ENCODE measurements around the gene HS6ST3. TPM values are rescaled to one million over a fixed set of nuclear protein-coding genes. Genes with fewer than 3 reads are reported as not detected.

HS6ST3 gene
- total and polyA plus RNA-seq, 12 donors: 2.1 to 27.1 (median 6.2) TPM

DNA sequence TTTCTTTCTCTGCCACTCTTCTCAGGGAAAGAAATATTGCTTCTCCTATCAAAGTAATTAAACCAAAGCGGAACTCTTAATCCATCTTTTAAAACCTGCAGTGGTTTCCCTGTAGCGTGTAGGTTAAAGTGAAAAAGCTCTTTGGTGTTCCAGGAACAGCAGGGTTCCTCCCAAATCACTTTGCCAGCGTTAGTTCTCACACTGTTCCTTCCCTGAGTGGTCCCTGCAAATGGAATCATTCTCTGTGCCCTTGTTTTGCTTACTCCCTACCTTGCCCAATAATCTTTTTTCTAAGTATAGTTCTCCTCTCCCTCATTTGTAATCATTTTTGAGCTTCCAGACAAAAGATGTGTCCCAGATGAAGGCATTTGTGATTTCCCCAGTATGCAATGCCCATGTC is 207.5 kb downstream of the HS6ST3 start:
- 79 to 90% (median 84%) methylated on average over 3 of the region's 3 CpGs for WGBS, 4 donors
- Histone ChIP-seq H3K4me1 (replicated peaks in 1 of 2) (no peaks in the 10 kb centered on the region), H3K36me3 (replicated peaks in 1 of 2) (no peaks in the 10 kb centered on the region), H3K4me3 (no peak overlapping the region), H3K27me3 (no peaks in the 10 kb centered on the region), H3K27ac (no peak overlapping the region), H3K9me3 (replicated peaks in 1 of 3) (no peaks in the 10 kb centered on the region)
- DNase-seq: no peak
- TF ChIP-seq, protein P1, sequence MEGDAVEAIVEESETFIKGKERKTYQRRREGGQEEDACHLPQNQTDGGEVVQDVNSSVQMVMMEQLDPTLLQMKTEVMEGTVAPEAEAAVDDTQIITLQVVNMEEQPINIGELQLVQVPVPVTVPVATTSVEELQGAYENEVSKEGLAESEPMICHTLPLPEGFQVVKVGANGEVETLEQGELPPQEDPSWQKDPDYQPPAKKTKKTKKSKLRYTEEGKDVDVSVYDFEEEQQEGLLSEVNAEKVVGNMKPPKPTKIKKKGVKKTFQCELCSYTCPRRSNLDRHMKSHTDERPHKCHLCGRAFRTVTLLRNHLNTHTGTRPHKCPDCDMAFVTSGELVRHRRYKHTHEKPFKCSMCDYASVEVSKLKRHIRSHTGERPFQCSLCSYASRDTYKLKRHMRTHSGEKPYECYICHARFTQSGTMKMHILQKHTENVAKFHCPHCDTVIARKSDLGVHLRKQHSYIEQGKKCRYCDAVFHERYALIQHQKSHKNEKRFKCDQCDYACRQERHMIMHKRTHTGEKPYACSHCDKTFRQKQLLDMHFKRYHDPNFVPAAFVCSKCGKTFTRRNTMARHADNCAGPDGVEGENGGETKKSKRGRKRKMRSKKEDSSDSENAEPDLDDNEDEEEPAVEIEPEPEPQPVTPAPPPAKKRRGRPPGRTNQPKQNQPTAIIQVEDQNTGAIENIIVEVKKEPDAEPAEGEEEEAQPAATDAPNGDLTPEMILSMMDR (IDR thresholded peaks at IDR 0.05): no peak
- no peak for TF ChIP-seq POLR2A (IDR thresholded peaks at IDR 0.05)
- intact Hi-C loops (cut with DNase I): no loop called here

DNA sequence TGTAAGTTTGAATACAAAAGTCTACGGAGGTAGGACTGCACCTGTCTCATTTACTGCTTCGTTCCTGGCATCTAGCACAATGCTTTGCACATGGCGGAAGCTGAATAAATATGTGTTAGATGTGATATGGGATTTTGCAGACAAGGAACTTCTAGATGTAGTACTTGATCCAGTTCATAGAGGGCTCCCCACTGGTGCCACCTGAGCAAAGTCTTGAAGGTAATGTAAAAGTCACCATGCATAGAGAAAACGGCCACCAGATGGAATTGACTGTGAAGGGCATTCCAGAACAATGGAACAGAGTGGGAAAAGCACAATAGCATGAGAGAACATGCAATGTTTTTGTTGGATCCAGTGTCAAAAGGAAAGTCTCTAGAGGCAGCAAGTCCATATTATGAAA is 209.3 kb downstream of the HS6ST3 start:
- 87 to 92% (median 88%) methylated on average over 4 of the region's 4 CpGs for WGBS, 4 donors
- Histone ChIP-seq H3K27ac (no peak overlapping the region), H3K4me1 (replicated peaks in 1 of 2) (no peaks in the 10 kb centered on the region), H3K36me3 (replicated peaks in 1 of 2) (no peaks in the 10 kb centered on the region), H3K4me3 (no peak overlapping the region), H3K9me3 (replicated peaks in 1 of 3) (no peaks in the 10 kb centered on the region), H3K27me3 (no peaks in the 10 kb centered on the region)
- intact Hi-C loops (cut with DNase I): no loop called here
- DNase-seq: no peak
- TF ChIP-seq, protein P1 (IDR thresholded peaks at IDR 0.05): no peak
- TF ChIP-seq POLR2A (IDR thresholded peaks at IDR 0.05): no peak

DNA sequence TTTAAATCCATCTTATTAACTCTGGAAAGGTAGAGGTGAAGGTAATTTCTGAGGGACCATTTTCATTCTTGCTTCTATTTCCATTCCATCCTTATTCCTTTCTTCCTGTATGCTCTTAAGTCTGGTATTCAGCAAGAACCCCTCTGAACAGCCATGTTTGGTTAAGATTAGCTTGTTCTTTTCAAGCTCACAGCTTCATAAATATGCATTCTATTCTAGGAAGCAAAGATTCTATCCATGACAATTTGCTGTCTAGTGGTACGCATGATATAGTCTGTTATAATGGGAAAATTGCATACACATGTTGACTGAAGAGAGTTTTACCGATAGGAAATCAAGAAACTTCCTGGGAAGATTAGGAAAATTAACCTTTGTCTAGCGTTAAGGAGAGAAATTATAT is 218.7 kb downstream of the HS6ST3 start:
- no peak for DNase-seq
- 84 to 91% (median 91%) methylated on average over 3 of the region's 3 CpGs for WGBS, 4 donors
- intact Hi-C loops (cut with DNase I): no loop called here
- TF ChIP-seq, protein P1 (IDR thresholded peaks at IDR 0.05): no peak
- TF ChIP-seq POLR2A (IDR thresholded peaks at IDR 0.05): no peak
- Histone ChIP-seq H3K27me3 (no peaks in the 10 kb centered on the region), H3K27ac (no peak overlapping the region), H3K36me3 (replicated peaks in 1 of 2) (no peaks in the 10 kb centered on the region), H3K4me3 (no peak overlapping the region), H3K4me1 (replicated peaks in 1 of 2) (no peaks in the 10 kb centered on the region), H3K9me3 (replicated peaks in 1 of 3) (no peaks in the 10 kb centered on the region)

DNA sequence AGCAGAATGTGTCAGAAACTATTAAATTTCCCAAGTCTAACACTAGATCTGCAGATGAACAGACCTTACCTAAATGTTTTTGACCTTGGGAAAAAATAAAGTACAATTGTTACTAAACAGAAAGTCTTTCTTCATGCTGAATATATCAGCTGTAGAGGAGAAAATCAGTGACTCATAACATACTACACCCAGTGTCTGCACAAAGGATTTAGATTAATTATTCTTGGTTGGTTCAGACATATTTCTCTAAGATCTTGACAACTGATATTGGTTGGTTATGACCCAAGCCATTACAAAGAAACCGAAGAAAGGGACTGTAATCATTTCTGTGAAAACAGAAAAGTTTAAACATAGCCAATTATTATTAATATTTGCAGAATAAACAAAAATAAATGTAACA is 225.1 kb downstream of the HS6ST3 start:
- peaks cover 0 to 5% of the 10 kb centered on the region in 2 donors for H3K4me1 ChIP-seq (replicated peaks in 1 of 2)
- H3K36me3 ChIP-seq (replicated peaks in 1 of 2): no peaks in the 10 kb centered on the region
- TF ChIP-seq, protein P1 (IDR thresholded peaks at IDR 0.05): no peak
- TF ChIP-seq POLR2A (IDR thresholded peaks at IDR 0.05): no peak
- H3K4me3 ChIP-seq: no peak overlapping the region
- no peaks in the 10 kb centered on the region for H3K27me3 ChIP-seq
- 26 to 50% (median 32%) methylated on average over 1 of the region's 1 CpG for WGBS, 4 donors
- H3K27ac ChIP-seq: no peak overlapping the region
- no peaks in the 10 kb centered on the region for H3K9me3 ChIP-seq (replicated peaks in 1 of 3)
- intact Hi-C loops (cut with DNase I): no loop called here
- no peak for DNase-seq

All from adrenal gland (tissue), 12 donors.